HL-60/S4 (cell line): ENCODE data around the gene GNAS.

Experiments
- in situ Hi-C: fragments of 300-500 bp; cut with MboI; formaldehyde crosslinking; loops from 2 replicates; pipeline ENCODE4 v1.14.3; 2022; ENCODE audit warnings: low sequenced_read_pairs

GNAS gene

GRCh38 chr20:58851221-58851968 lies 1.1 kb upstream of the GNAS start:
- in situ Hi-C loops = loop anchor here (25.0 kb wide), 3 partner anchors 361 to 614 kb away; partner anchors contain the start of gene ANKRD60

- in situ Hi-C loops = loop anchor here (25.0 kb wide), 3 partner anchors 360 to 615 kb away; partner anchors contain the start of gene ANKRD60
Observed at GRCh38 chr20:58851969-58852458, 502 bp upstream of the GNAS start.

DNA sequence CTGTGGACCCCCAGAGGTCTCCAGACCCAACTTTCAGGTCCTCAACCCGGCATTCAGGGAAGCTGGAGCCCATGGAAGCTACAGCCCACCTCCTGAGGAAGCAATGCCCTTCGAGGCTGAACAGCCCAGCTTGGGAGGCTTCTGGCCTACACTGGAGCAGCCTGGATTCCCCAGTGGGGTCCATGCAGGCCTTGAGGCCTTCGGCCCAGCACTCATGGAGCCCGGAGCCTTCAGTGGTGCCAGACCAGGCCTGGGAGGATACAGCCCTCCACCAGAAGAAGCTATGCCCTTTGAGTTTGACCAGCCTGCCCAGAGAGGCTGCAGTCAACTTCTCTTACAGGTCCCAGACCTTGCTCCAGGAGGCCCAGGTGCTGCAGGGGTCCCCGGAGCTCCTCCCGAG lies 950 bp downstream of the GNAS start:
- in situ Hi-C loops = loop anchor here (25.0 kb wide), 3 partner anchors 359 to 616 kb away; partner anchors contain the start of gene ANKRD60

DNA sequence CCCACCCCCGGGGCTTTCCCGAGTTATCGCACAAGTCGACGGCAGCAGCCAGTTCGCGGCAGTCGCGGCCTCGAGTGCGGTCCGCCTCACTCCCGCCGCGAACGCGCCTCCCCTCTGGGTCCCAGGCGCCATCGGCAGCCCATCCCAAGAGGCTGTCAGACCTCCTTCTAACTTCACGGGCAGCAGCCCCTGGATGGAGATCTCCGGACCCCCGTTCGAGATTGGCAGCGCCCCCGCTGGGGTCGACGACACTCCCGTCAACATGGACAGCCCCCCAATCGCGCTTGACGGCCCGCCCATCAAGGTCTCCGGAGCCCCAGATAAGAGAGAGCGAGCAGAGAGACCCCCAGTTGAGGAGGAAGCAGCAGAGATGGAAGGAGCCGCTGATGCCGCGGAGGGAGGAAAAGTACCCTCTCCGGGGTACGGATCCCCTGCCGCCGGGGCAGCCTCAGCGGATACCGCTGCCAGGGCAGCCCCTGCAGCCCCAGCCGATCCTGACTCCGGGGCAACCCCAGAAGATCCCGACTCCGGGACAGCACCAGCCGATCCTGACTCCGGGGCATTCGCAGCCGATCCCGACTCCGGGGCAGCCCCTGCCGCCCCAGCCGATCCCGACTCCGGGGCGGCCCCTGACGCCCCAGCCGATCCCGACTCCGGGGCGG lies 1.6 kb downstream of the GNAS start:
- in situ Hi-C loops = loop anchor here (25.0 kb wide), 3 partner anchors 358 to 617 kb away; partner anchors contain the start of gene ANKRD60

DNA sequence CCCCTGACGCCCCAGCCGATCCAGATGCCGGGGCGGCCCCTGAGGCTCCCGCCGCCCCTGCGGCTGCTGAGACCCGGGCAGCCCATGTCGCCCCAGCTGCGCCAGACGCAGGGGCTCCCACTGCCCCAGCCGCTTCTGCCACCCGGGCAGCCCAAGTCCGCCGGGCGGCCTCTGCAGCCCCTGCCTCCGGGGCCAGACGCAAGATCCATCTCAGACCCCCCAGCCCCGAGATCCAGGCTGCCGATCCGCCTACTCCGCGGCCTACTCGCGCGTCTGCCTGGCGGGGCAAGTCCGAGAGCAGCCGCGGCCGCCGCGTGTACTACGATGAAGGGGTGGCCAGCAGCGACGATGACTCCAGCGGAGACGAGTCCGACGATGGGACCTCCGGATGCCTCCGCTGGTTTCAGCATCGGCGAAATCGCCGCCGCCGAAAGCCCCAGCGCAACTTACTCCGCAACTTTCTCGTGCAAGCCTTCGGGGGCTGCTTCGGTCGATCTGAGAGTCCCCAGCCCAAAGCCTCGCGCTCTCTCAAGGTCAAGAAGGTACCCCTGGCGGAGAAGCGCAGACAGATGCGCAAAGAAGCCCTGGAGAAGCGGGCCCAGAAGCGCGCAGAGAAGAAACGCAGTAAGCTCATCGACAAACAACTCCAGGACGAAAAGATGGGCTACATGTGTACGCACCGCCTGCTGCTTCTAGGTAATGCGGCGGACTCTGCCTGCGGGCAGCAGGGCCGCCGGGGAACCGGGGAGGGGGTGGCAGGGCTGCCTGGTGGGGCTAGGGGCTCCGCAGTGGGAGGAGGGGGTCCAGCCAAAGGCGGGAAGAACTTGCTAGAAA lies 2.3 kb downstream of the GNAS start:
- in situ Hi-C loops = loop anchor here (25.0 kb wide), 3 partner anchors 357 to 618 kb away; partner anchors contain the start of gene ANKRD60

GRCh38 chr20:58855506-58856389 lies 3.2 kb downstream of the GNAS start:
- in situ Hi-C loops = loop anchor here (25.0 kb wide), 3 partner anchors 357 to 618 kb away; partner anchors contain the start of gene ANKRD60

- in situ Hi-C loops = loop anchor here (25.0 kb wide), 3 partner anchors 349 to 626 kb away; partner anchors contain the start of gene ANKRD60
Observed at GRCh38 chr20:58863044-58863790, 10.7 kb downstream of the GNAS start.

GRCh38 chr20:58864346-58864745 lies 11.8 kb downstream of the GNAS start:
- in situ Hi-C loops = loop anchor here (25.0 kb wide), 3 partner anchors 348 to 627 kb away; partner anchors contain the start of gene ANKRD60

GRCh38 chr20:58865843-58866242 lies 13.3 kb downstream of the GNAS start:
- in situ Hi-C loops = loop anchor here (25.0 kb wide), 3 partner anchors 346 to 629 kb away; partner anchors contain the start of gene ANKRD60

- in situ Hi-C loops = loop anchor here (25.0 kb wide), 3 partner anchors 345 to 630 kb away; partner anchors contain the start of gene ANKRD60
Observed at GRCh38 chr20:58867211-58867610, 14.7 kb downstream of the GNAS start.

- in situ Hi-C loops = loop anchor here (25.0 kb wide), 3 partner anchors 344 to 631 kb away; partner anchors contain the start of gene ANKRD60
Observed at GRCh38 chr20:58868795-58869194, 16.3 kb downstream of the GNAS start.

DNA sequence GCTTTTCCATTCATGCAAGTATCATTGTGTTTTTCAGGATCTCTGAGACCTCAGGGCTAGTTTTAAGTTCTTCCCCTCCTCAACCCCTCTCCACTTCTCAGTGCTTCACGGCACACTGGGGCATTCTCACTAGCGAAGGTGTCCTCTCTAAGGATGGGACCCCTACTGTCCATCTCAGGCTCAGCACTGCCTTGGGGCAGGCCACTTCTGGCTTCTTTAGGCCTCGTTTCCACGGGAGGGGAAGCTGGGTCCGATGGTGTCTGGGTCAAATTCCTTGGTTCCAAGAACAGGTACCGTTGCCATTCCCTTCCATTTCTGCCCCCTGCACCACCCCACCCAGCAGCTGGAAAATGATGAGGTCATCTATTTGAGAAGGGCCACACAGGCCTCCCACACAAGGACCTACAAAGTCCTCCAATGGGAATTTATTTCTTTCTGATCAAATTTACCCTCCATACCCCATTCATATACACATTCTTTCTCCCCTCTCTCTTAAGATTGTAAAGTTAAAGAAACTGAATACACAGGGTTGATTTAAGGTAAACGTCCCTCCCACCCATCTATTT lies 17.2 kb downstream of the GNAS start:
- in situ Hi-C loops = loop anchor here (25.0 kb wide), 3 partner anchors 343 to 632 kb away; partner anchors contain the start of gene ANKRD60

- in situ Hi-C loops = loop anchor here (25.0 kb wide), 3 partner anchors 342 to 633 kb away; partner anchors contain the start of gene ANKRD60
Observed at GRCh38 chr20:58870293-58871014, 17.9 kb downstream of the GNAS start.

GRCh38 chr20:58871533-58872102 lies 19.1 kb downstream of the GNAS start:
- in situ Hi-C loops = loop anchor here (25.0 kb wide), 3 partner anchors 341 to 634 kb away; partner anchors contain the start of gene ANKRD60

GRCh38 chr20:58874469-58874868 lies 22.0 kb downstream of the GNAS start:
- in situ Hi-C loops = loop anchor here (25.0 kb wide), 3 partner anchors 338 to 637 kb away; partner anchors contain the start of gene ANKRD60

DNA sequence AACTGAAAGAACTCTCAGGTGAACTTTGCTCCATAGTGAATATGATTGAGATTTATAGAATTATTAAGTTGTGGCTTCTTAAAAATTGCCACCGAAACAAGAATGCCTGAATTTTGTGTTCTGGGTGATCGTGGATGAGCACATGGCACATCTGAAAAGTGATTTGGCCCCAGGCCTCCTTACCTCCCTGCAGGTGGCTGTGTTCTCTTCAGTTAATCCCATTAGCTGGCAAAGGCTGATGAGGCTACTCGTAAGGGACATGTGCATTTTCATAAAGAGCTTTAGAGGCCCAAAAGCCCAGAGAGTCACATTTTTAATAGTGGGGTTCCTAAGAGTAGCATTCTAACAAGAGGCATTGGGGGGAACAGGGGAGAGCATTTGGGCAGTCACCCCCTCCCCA lies 22.6 kb downstream of the GNAS start:
- in situ Hi-C loops = no loop called here

DNA sequence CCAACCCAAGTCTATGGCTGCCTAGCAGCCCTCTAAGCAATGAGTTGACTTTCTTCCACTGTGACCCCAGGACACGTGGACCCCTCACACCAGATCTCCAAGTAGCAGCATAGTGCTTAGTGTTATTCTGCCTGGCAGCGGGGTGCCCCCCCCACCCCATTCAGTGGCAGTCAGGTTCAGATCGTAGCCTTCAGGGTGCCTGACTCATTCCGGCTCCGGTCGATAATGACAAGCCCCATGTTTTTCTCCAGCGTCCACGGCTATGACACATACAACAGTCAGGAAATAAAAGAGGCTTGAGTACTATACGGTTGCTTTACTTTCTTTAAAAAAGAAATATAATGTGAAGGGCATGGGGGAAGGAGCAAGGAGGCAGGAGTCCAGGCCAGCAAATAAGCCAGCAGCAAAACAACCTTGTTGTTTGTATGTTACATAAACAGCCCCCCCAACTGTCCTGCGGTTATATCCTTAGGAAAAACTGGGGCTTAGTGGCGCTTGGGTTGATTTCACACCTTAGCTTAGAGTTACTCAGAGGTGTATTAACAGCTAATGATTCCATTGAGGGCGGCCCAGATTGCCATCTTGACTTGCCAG lies 23.1 kb downstream of the GNAS start:
- in situ Hi-C loops = no loop called here
